SHP77 (cell line): Measurements from ENCODE around the gene MTFP1.
"Not testable (repeated sequence)": the region's sequence is repeated elsewhere in the genome, so short reads cannot be mapped to it uniquely, and the experiment has no call there.

Experiments used
- DNase-seq, 2 experiments: peaks; one replicate each; lab custom pipeline; 2025; lab: John Stamatoyannopoulos, UW

The MTFP1 gene

GRCh38 chr22:30455075-30455840 lies 29.7 kb downstream of the MTFP1 start:
- DNase-seq, result no peak

GRCh38 chr22:30457981-30458380 lies 32.4 kb downstream of the MTFP1 start:
- no peak for DNase-seq

- DNase-seq, result no peak
Measured at GRCh38 chr22:30459181-30460052, 33.8 kb downstream of the MTFP1 start.

DNA sequence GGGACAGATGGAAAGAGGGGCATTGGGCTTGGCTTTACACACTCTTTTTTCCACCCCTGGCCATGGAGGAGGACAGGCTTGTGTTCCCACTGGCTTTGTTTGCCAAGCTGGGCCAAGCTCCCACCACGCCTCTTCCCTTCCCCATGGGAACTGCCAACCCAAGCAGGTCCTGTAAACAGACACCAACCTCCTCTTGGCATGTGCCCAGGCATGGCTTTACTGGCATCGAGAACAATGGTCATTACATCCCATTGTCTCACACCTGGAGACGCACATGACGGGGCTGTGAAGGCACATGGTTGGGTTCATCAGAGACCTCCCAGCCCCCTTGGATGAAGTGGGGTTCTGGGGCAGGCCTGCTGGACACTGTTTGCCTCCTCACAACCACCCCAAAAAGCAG lies 34.6 kb downstream of the MTFP1 start:
- peak in 1 of 2 experiments; percentile 50 for DNase-seq

DNA sequence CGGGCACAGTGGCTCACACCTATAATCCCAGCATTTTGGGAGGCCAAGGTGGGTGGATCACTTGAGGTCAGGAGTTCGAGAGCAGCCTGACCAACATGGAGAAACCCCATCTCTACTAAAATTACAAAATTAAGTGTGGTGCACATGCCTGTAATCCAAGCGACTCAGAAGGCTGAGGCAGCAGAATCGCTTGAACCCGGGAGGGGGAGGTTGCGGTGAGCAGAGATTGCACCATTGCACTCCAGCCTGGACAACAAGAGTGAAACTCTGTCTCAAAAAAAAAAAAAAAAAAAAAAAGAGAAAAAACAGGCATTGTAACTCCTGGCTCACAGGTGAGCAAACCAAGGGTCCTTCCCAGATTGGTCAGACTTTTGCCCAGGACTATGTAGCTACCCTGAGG lies 35.0 kb downstream of the MTFP1 start:
- not testable (repeated sequence) for DNase-seq

- no peak for DNase-seq
Measured at GRCh38 chr22:30469165-30469564, 43.6 kb downstream of the MTFP1 start.

- DNase-seq, result no peak
Measured at GRCh38 chr22:30470655-30471054, 45.1 kb downstream of the MTFP1 start.

- DNase-seq, result no peak
Measured at GRCh38 chr22:30471616-30472318, 46.2 kb downstream of the MTFP1 start, which contains the start of gene SEC14L3. Gene SEC14L3, minus strand, starts transcription at chr22:30472017. Its CDS starts 59 bp downstream, at chr22:30471958.

DNA sequence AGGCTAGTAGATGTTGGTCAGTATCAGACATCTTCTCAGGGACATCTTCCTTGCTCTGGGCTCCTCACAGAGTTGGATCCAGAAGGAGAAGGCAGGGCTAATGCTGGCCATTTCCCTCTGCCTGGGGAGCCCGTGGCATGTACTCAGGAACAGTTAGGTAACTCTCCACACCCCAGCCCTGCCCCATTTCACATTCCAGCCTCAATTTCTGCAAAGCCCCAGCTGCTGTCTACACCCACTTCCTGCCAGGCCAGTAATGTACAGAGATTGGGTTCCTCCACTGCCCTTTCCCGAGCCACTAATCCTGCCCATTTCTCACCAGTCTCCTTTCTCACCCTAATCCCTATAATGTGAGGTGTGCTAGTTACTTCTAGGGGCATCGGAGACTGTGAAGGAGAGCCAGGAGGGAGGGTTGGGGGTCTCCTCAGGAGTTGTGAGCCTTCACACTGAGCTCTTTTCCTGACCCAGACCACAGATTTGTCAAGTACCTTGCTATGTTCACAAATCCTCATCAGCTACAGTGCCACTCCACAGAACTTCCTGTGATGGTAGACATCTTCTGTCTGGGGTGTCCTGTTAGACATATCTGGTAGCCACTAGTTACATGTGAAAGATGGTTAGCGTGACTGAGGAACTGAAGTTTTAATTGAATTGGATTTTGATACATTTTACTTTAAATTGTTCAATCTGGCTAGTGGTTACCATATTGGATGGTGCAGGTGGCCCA lies 47.6 kb downstream of the MTFP1 start:
- DNase-seq, result no peak

GRCh38 chr22:30474121-30474520 lies 48.6 kb downstream of the MTFP1 start:
- DNase-seq, result no peak

- DNase-seq, result peak; percentile 36 to 50
Measured at GRCh38 chr22:30474683-30475424, 49.3 kb downstream of the MTFP1 start.
